ENCODE measurements around the gene SAFB2. TPM values are rescaled to one million over a fixed set of nuclear protein-coding genes. Genes with fewer than 3 reads are reported as not detected.

The SAFB2 gene
- total and polyA plus RNA-seq, 8 donors = 38.5 to 237 (median 83.7) TPM

- H3K4me1 ChIP-seq = no peaks in the 10 kb centered on the region
- no peaks in the 10 kb centered on the region for H3K27me3 ChIP-seq
- no peak overlapping the region for H3K4me3 ChIP-seq
- intact Hi-C loops (cut with DNase I; ENCODE audit: low total_unique reads) = no loop called here
- 93 to 95% (median 94%) methylated on average over 17 of the region's 17 CpGs for WGBS, 5 donors
- DNase-seq = no peak
- H3K9me3 ChIP-seq = no peaks in the 10 kb centered on the region
- no peak for TF ChIP-seq POLR2AphosphoS5 (IDR thresholded peaks at IDR 0.05)
- no peak for TF ChIP-seq POLR2A (IDR thresholded peaks at IDR 0.05)
- no peak for TF ChIP-seq EP300 (IDR thresholded peaks at IDR 0.05)
- TF ChIP-seq CTCF (IDR thresholded peaks at IDR 0.05) = no peak
- H3K36me3 ChIP-seq = peaks cover 95 to 100% (median 100%) of the 10 kb centered on the region in 4 donors
- H3K27ac ChIP-seq = no peak overlapping the region
Measured at GRCh38 chr19:5663904-5664303, 41.3 kb upstream of the SAFB2 start.

- H3K36me3 ChIP-seq = peaks cover 95 to 100% (median 100%) of the 10 kb centered on the region in 4 donors
- H3K4me3 ChIP-seq = no peak overlapping the region
- H3K27me3 ChIP-seq = no peaks in the 10 kb centered on the region
- no peak overlapping the region for H3K27ac ChIP-seq
- no peak for TF ChIP-seq POLR2AphosphoS5 (IDR thresholded peaks at IDR 0.05)
- TF ChIP-seq POLR2A (IDR thresholded peaks at IDR 0.05) = no peak
- no peak for TF ChIP-seq EP300 (IDR thresholded peaks at IDR 0.05)
- no peak for TF ChIP-seq CTCF (IDR thresholded peaks at IDR 0.05)
- no peak for DNase-seq
- H3K4me1 ChIP-seq = no peaks in the 10 kb centered on the region
- intact Hi-C loops (cut with DNase I; ENCODE audit: low total_unique reads) = no loop called here
- WGBS, 5 donors = 96 to 99% (median 98%) methylated on average over 42 of the region's 42 CpGs
- no peaks in the 10 kb centered on the region for H3K9me3 ChIP-seq
Measured at GRCh38 chr19:5661483-5661882, 38.9 kb upstream of the SAFB2 start.

DNA sequence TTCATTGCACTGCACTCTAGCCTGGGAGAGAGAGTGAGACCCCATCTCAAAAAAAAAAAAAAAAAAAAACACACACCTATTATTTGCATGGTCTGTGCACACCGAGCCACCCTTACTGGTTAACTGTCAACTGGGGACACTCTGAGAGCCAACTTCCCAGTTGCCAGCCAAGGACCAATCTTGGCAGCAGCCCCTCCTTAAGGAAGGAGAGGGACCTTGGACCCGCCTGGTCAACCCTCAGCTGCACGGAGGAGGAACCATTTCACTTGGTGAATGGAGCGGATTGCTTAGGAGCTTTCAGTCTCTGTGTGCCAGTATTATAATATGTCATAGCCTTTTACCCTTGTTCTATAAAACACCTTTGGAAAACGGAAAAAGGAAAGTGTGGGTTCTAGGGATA lies 32.8 kb upstream of the SAFB2 start:
- H3K4me1 ChIP-seq = no peaks in the 10 kb centered on the region
- WGBS, 5 donors = 74 to 85% (median 78%) methylated on average over 5 of the region's 5 CpGs
- DNase-seq = no peak
- H3K9me3 ChIP-seq = no peaks in the 10 kb centered on the region
- H3K36me3 ChIP-seq = peaks cover 96 to 100% (median 100%) of the 10 kb centered on the region in 4 donors
- intact Hi-C loops (cut with DNase I; ENCODE audit: low total_unique reads) = no loop called here
- no peaks in the 10 kb centered on the region for H3K27me3 ChIP-seq
- H3K27ac ChIP-seq = no peak overlapping the region
- TF ChIP-seq EP300 (IDR thresholded peaks at IDR 0.05) = no peak
- TF ChIP-seq POLR2A (IDR thresholded peaks at IDR 0.05) = no peak
- no peak for TF ChIP-seq CTCF (IDR thresholded peaks at IDR 0.05)
- no peak for TF ChIP-seq POLR2AphosphoS5 (IDR thresholded peaks at IDR 0.05)
- no peak overlapping the region for H3K4me3 ChIP-seq

- Histone ChIP-seq H3K9me3 (no peaks in the 10 kb centered on the region), H3K27me3 (no peaks in the 10 kb centered on the region), H3K4me1 (no peaks in the 10 kb centered on the region), H3K4me3 (no peak overlapping the region), H3K36me3 (peaks cover 98 to 100% (median 100%) of the 10 kb centered on the region in 4 donors), H3K27ac (no peak overlapping the region)
- TF ChIP-seq EP300 (IDR thresholded peaks at IDR 0.05) = no peak
- no peak for TF ChIP-seq CTCF (IDR thresholded peaks at IDR 0.05)
- TF ChIP-seq POLR2A (IDR thresholded peaks at IDR 0.05) = no peak
- TF ChIP-seq POLR2AphosphoS5 (IDR thresholded peaks at IDR 0.05) = no peak
- intact Hi-C loops (cut with DNase I; ENCODE audit: low total_unique reads) = no loop called here
- no peak for DNase-seq
- 86 to 92% (median 89%) methylated on average over 5 of the region's 5 CpGs for WGBS, 5 donors
Measured at GRCh38 chr19:5654931-5655330, 32.4 kb upstream of the SAFB2 start.

All from stomach (tissue), 9 donors.